Measurements from ENCODE around the gene KIR3DL1.
"Not testable (repeated sequence)": the region's sequence is repeated elsewhere in the genome, so short reads cannot be mapped to it uniquely, and the experiment has no call there.

Gene KIR3DL1

GRCh38 chr19:54816251-54816650 lies at the start of gene KIR3DL1:
Gene KIR3DL1 (plus strand): TSS chr19:54816468.
- H3K27ac Mint-ChIP-seq (ENCODE audit: low read depth); H3K9me3 Mint-ChIP-seq; DNase-seq (ENCODE audit: low spot score in 2 of 2); ATAC-seq (replicated peaks; ENCODE audit: extremely low read depth, poor library complexity, severe bottlenecking); H3K4me3 Mint-ChIP-seq; H3K36me3 Mint-ChIP-seq (ENCODE audit: insufficient read depth); H3K4me1 Mint-ChIP-seq: not testable (repeated sequence)
- H3K27me3 Mint-ChIP-seq, result peaks cover 52% of the 10 kb centered on the region

DNA sequence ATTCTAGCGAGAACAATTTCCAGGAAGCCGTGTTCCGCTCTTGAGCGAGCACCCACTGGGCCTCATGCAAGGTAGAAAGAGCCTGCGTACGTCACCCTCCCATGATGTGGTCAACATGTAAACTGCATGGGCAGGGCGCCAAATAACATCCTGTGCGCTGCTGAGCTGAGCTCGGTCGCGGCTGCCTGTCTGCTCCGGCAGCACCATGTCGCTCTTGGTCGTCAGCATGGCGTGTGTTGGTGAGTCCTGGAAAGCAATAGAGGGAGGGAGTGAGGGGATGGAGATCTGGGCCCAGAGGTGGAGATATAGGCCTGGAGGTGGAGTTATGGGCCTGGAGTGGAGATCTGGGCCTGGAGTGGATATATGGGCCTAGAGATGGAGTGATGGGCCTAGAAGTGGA lies 46.6 kb upstream of the KIR3DL1 start, which contains the start of gene KIR2DL1:
Gene KIR2DL1 (plus strand): TSS at position 148 of the 400 bp plus-strand sequence. CDS start 58 bp downstream, at position 206.
- not testable (repeated sequence) for H3K36me3 Mint-ChIP-seq (ENCODE audit: insufficient read depth); H3K4me3 Mint-ChIP-seq; H3K9me3 Mint-ChIP-seq; H3K27ac Mint-ChIP-seq (ENCODE audit: low read depth); H3K4me1 Mint-ChIP-seq; DNase-seq (ENCODE audit: low spot score in 2 of 2); ATAC-seq (replicated peaks; ENCODE audit: extremely low read depth, poor library complexity, severe bottlenecking)
- peaks cover 29% of the 10 kb centered on the region for H3K27me3 Mint-ChIP-seq

DNA sequence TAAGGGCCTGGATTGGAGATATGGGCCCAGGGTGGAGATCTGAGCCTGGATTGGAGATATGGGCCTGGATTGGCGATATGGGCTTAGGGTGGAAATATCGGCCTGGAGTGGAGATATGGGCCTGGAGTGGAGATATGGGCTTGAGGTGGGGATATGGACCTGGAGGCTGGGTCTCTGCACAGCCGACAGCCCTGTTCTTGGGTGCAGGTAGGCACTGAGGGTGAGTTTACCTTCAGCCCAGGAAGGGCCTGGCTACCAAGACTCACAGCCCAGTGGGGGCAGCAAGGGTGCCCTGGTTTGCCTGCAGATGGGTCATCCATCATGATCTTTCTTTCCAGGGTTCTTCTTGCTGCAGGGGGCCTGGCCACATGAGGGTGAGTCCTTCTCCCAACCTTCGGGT lies 45.8 kb upstream of the KIR3DL1 start:
- DNase-seq (ENCODE audit: low spot score in 2 of 2); H3K27ac Mint-ChIP-seq (ENCODE audit: low read depth); H3K9me3 Mint-ChIP-seq; H3K4me1 Mint-ChIP-seq; H3K4me3 Mint-ChIP-seq; ATAC-seq (replicated peaks; ENCODE audit: extremely low read depth, poor library complexity, severe bottlenecking); H3K36me3 Mint-ChIP-seq (ENCODE audit: insufficient read depth): not testable (repeated sequence)
- peaks cover 20% of the 10 kb centered on the region for H3K27me3 Mint-ChIP-seq

DNA sequence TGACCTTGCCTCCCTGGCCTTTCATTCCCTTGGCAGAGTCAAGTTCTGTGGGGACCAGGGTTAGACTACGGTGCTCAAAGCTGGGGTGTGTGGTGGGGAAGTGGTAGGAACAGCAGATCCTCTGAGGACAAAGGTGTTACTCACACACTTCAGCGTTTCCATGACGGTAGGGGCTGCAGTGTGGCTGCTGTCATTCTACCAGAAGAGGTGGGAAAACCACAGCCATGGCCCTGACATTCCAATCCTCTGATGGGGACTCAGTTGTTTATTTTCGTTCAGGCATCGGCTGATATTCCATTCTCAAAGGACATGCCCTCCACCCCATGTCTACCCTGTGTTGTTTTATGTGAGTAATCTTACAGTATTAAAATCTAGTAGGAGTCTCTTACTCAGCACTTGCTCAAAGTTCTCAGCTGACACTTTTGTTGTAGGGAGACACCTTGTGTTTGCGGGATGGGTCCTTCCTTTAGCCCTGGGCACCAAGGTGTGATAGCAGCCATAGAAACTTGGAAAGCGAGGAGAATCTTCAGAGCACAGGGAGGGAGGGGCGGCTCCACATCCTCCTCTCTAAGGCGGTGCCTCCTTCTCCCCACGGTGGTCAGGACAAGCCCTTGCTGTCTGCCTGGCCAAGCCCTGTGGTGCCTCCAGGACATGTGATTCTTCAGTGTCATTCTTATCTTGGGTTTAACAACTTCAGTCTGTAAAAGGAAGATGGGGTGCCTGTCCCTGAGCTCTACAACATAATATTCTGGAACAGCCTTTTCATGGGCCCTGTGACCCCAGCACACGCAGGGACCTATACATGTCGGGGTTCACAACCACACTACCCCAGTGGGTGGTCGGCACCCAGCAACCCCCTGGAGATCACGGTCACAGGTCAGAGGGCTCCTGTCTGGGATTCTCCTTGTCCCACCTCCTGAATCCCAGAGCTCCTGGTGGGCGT lies 45.0 kb upstream of the KIR3DL1 start:
- not testable (repeated sequence) for DNase-seq (ENCODE audit: low spot score in 2 of 2); H3K9me3 Mint-ChIP-seq; ATAC-seq (replicated peaks; ENCODE audit: extremely low read depth, poor library complexity, severe bottlenecking); H3K36me3 Mint-ChIP-seq (ENCODE audit: insufficient read depth); H3K27ac Mint-ChIP-seq (ENCODE audit: low read depth); H3K4me3 Mint-ChIP-seq; H3K4me1 Mint-ChIP-seq
- peaks cover 17% of the 10 kb centered on the region for H3K27me3 Mint-ChIP-seq

- H3K4me1 Mint-ChIP-seq; DNase-seq (ENCODE audit: low spot score in 2 of 2); H3K9me3 Mint-ChIP-seq; H3K36me3 Mint-ChIP-seq (ENCODE audit: insufficient read depth); ATAC-seq (replicated peaks; ENCODE audit: extremely low read depth, poor library complexity, severe bottlenecking); H3K27ac Mint-ChIP-seq (ENCODE audit: low read depth); H3K4me3 Mint-ChIP-seq; H3K27me3 Mint-ChIP-seq: not testable (repeated sequence)
Observed at GRCh38 chr19:54772666-54773065, 43.6 kb upstream of the KIR3DL1 start.

- H3K4me1 Mint-ChIP-seq; H3K36me3 Mint-ChIP-seq (ENCODE audit: insufficient read depth); H3K9me3 Mint-ChIP-seq; H3K4me3 Mint-ChIP-seq; H3K27ac Mint-ChIP-seq (ENCODE audit: low read depth); DNase-seq (ENCODE audit: low spot score in 2 of 2); ATAC-seq (replicated peaks; ENCODE audit: extremely low read depth, poor library complexity, severe bottlenecking): not testable (repeated sequence)
- H3K27me3 Mint-ChIP-seq, result peaks cover 11% of the 10 kb centered on the region
Observed at GRCh38 chr19:54775095-54775815, 41.0 kb upstream of the KIR3DL1 start.

DNA sequence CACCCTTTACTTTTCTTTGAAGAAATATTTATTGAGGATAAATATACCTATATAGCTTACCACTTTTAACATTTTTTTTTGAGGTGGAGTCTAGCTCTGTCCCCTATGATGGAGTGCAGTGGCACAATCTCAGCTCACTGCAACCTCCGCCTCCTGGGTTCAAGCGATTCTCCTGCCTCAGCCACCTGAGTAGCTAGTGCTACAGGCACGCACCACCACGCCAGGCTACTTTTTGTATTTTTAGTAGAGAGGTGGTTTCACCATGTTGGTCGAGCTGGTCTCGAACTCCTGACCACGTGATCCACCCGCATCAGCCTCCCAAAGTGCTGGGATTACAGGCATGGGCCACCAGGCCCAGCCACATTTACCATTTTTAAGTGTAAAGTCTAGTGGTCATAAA lies 40.4 kb upstream of the KIR3DL1 start:
- H3K27me3 Mint-ChIP-seq, result peaks cover 11% of the 10 kb centered on the region
- not testable (repeated sequence) for H3K4me3 Mint-ChIP-seq; H3K9me3 Mint-ChIP-seq; H3K4me1 Mint-ChIP-seq; DNase-seq (ENCODE audit: low spot score in 2 of 2); H3K27ac Mint-ChIP-seq (ENCODE audit: low read depth); ATAC-seq (replicated peaks; ENCODE audit: extremely low read depth, poor library complexity, severe bottlenecking); H3K36me3 Mint-ChIP-seq (ENCODE audit: insufficient read depth)

- ATAC-seq (replicated peaks; ENCODE audit: extremely low read depth, poor library complexity, severe bottlenecking); H3K4me1 Mint-ChIP-seq; H3K4me3 Mint-ChIP-seq; H3K36me3 Mint-ChIP-seq (ENCODE audit: insufficient read depth); H3K9me3 Mint-ChIP-seq; H3K27ac Mint-ChIP-seq (ENCODE audit: low read depth); DNase-seq (ENCODE audit: low spot score in 2 of 2): not testable (repeated sequence)
- peaks cover 12% of the 10 kb centered on the region for H3K27me3 Mint-ChIP-seq
Observed at GRCh38 chr19:54777851-54778250, 38.4 kb upstream of the KIR3DL1 start.

DNA sequence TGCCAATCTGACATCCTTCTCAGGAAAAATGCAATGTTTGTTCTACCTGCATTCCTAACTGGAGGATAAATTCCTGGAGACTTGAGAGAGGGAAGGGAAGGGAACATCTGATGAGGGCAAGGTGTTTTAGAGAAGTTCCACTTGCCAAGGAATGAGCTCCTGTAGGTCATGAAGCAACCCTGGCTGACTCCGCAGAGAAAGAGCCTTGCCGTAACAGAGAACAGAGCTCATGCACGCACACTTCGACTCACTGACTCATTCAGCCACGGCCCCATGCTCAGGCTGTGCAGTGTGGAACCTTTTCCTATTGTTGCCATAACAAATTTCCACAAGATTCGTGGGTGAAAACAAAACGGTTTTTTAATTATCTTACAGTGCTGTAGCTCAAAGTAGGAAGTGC lies 37.4 kb upstream of the KIR3DL1 start:
- not testable (repeated sequence) for H3K4me3 Mint-ChIP-seq; H3K9me3 Mint-ChIP-seq; H3K27ac Mint-ChIP-seq (ENCODE audit: low read depth); H3K4me1 Mint-ChIP-seq; H3K36me3 Mint-ChIP-seq (ENCODE audit: insufficient read depth); DNase-seq (ENCODE audit: low spot score in 2 of 2); ATAC-seq (replicated peaks; ENCODE audit: extremely low read depth, poor library complexity, severe bottlenecking)
- H3K27me3 Mint-ChIP-seq, result peaks cover 22% of the 10 kb centered on the region

- not testable (repeated sequence) for ATAC-seq (replicated peaks; ENCODE audit: extremely low read depth, poor library complexity, severe bottlenecking); H3K9me3 Mint-ChIP-seq; H3K36me3 Mint-ChIP-seq (ENCODE audit: insufficient read depth); H3K4me3 Mint-ChIP-seq; DNase-seq (ENCODE audit: low spot score in 2 of 2); H3K27ac Mint-ChIP-seq (ENCODE audit: low read depth); H3K4me1 Mint-ChIP-seq
- peaks cover 55% of the 10 kb centered on the region for H3K27me3 Mint-ChIP-seq
Observed at GRCh38 chr19:54782916-54783315, 33.4 kb upstream of the KIR3DL1 start.

GRCh38 chr19:54786091-54786723 lies 30.1 kb upstream of the KIR3DL1 start:
- not testable (repeated sequence) for DNase-seq (ENCODE audit: low spot score in 2 of 2); H3K4me1 Mint-ChIP-seq; ATAC-seq (replicated peaks; ENCODE audit: extremely low read depth, poor library complexity, severe bottlenecking); H3K9me3 Mint-ChIP-seq; H3K4me3 Mint-ChIP-seq; H3K27ac Mint-ChIP-seq (ENCODE audit: low read depth); H3K36me3 Mint-ChIP-seq (ENCODE audit: insufficient read depth)
- H3K27me3 Mint-ChIP-seq, result peaks cover 50% of the 10 kb centered on the region

DNA sequence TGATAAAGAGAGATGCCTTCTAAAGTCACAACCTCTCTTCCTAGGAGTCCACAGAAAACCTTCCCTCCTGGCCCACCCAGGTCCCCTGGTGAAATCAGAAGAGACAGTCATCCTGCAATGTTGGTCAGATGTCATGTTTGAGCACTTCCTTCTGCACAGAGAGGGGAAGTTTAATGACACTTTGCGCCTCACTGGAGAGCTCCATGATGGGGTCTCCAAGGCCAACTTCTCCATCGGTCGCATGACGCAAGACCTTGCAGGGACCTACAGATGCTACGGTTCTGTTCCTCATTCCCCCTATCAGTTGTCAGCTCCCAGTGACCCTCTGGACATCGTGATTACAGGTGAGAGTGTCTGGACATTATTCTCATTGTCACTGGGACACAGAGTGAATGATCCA lies 28.1 kb upstream of the KIR3DL1 start:
- not testable (repeated sequence) for DNase-seq (ENCODE audit: low spot score in 2 of 2); ATAC-seq (replicated peaks; ENCODE audit: extremely low read depth, poor library complexity, severe bottlenecking); H3K27ac Mint-ChIP-seq (ENCODE audit: low read depth); H3K9me3 Mint-ChIP-seq; H3K4me1 Mint-ChIP-seq; H3K36me3 Mint-ChIP-seq (ENCODE audit: insufficient read depth); H3K4me3 Mint-ChIP-seq
- H3K27me3 Mint-ChIP-seq, result peaks cover 46% of the 10 kb centered on the region
